Keratinocyte (primary cell): Measurements from ENCODE around the gene GRAPL. TPM values are rescaled to one million over a fixed set of nuclear protein-coding genes. Genes with fewer than 3 reads are reported as not detected.
"Not testable (repeated sequence)": the region's sequence is repeated elsewhere in the genome, so short reads cannot be mapped to it uniquely, and the experiment has no call there.

Source experiments
- DNase-seq: peaks from one replicate; pipeline ENCODE4 v3.0.0-alpha.2; 2011; ENCODE audit warnings: low read depth, missing footprints, low spot score
- FAIRE-seq: peaks from 2 replicates; lab custom pipeline; 2011; peaks lifted over from hg19 to GRCh38; lab: Jason Lieb, UNC
- H2AFZ ChIP-seq: 2 replicates; pipeline ENCODE4 v1.6.0; 2012; ENCODE audit warnings: low read length, control low read depth, inconsistent platforms; ENCODE audit not compliant: control insufficient read depth
- H3K27ac ChIP-seq: 2 replicates; pipeline ENCODE4 v1.5.1; 2011; ENCODE audit warnings: low read length; ENCODE audit not compliant: control insufficient read depth, insufficient read depth
- H3K27me3 ChIP-seq: 3 replicates; pipeline ENCODE4 v1.6.0; 2011; ENCODE audit warnings: low read length; ENCODE audit not compliant: control insufficient read depth, insufficient read depth; ENCODE audit errors: extremely low read depth
- H3K36me3 ChIP-seq, 2 experiments: 2 replicates in 1 of 2; 3 replicates in 1 of 2; pipeline ENCODE4 v1.5.1; 2011; ENCODE audit warnings: low read length in 2 of 2, mild to moderate bottlenecking in 1 of 2; ENCODE audit not compliant: control insufficient read depth in 2 of 2, insufficient read depth in 2 of 2; ENCODE audit errors: extremely low read depth in 1 of 2
- H3K4me1 ChIP-seq: 3 replicates; pipeline ENCODE4 v1.5.1; 2011; ENCODE audit warnings: low read length; ENCODE audit not compliant: control insufficient read depth, insufficient read depth; ENCODE audit errors: extremely low read depth
- H3K4me2 ChIP-seq: 3 replicates; pipeline ENCODE4 v1.6.0; 2011; ENCODE audit warnings: low read depth, low read length; ENCODE audit not compliant: control insufficient read depth, insufficient read depth; ENCODE audit errors: extremely low read depth
- H3K4me3 ChIP-seq, 3 experiments: fragments of 200-600 bp in 1 of 3; sonication (generic) in 1 of 3; 2 replicates in 2 of 3; 3 replicates in 1 of 3; pipeline ENCODE4 v1.5.1; 2011 to 2016; ENCODE audit warnings: low read length in 3 of 3, mild to moderate bottlenecking in 3 of 3, control low read depth in 2 of 3, inconsistent platforms in 1 of 3, low read depth in 1 of 3, mixed read lengths in 1 of 3, mixed run types in 1 of 3, moderate library complexity in 1 of 3; ENCODE audit not compliant: control insufficient read depth in 2 of 3, insufficient read depth in 2 of 3; ENCODE audit errors: extremely low read depth in 1 of 3
- H3K79me2 ChIP-seq: 2 replicates; pipeline ENCODE4 v1.6.0; 2012; ENCODE audit warnings: low read length; ENCODE audit not compliant: control insufficient read depth, insufficient read depth
- H3K9ac ChIP-seq: 3 replicates; pipeline ENCODE4 v1.6.0; 2011; ENCODE audit warnings: low read length; ENCODE audit not compliant: control insufficient read depth, insufficient read depth; ENCODE audit errors: extremely low read depth
- H3K9me1 ChIP-seq: 3 replicates; pipeline ENCODE4 v1.6.0; 2011; ENCODE audit warnings: low read length; ENCODE audit not compliant: control insufficient read depth, insufficient read depth; ENCODE audit errors: extremely low read depth
- H3K9me3 ChIP-seq: 2 replicates; pipeline ENCODE4 v1.5.1; 2012; ENCODE audit warnings: low read depth, low read length; ENCODE audit not compliant: control insufficient read depth
- H4K20me1 ChIP-seq: 3 replicates; pipeline ENCODE4 v1.6.0; 2011; ENCODE audit warnings: low read length; ENCODE audit not compliant: control insufficient read depth, insufficient read depth; ENCODE audit errors: extremely low read depth
- dilution Hi-C: fragments of 300-500 bp; cut with MboI; formaldehyde crosslinking; loops from one replicate; pipeline ENCODE4 v1.7.0; 2020; ENCODE audit warnings: low sequenced_read_pairs; ENCODE audit not compliant: extremely low pct_ligation_motif_present
- polyA plus RNA-seq, 5 experiments: library from polyadenylated mRNA; depleted of rRNA in 3 of 5; stranded (reverse) in 3 of 5; stranded (forward) in 1 of 5; unstranded in 1 of 5; fragments of >200 nt; gene quantifications; 1 replicate in 1 of 5; 2 replicates in 3 of 5; 3 replicates in 1 of 5; pipeline versions ENCODE4 v1.2.1 to v1.2.3, GENCODE V29; 2011 to 2012; ENCODE audit warnings: missing spikeins in 2 of 5, low read depth in 1 of 5, low replicate concordance in 1 of 5

GRAPL gene
- polyA plus RNA-seq, 1 donor (not counting 4 experiments of a cell fraction or from before 2014, with no cell fraction given) = not detected

- H3K79me2 ChIP-seq, H3K36me3 ChIP-seq, H3K27ac ChIP-seq, H4K20me1 ChIP-seq, dilution Hi-C loops, H2AFZ ChIP-seq, H3K4me2 ChIP-seq, H3K9me3 ChIP-seq, H3K27me3 ChIP-seq, H3K9me1 ChIP-seq, H3K9ac ChIP-seq, H3K4me3 ChIP-seq, FAIRE-seq, DNase-seq, H3K4me1 ChIP-seq: not testable (repeated sequence)
These were observed 69.2 kb downstream of the GRAPL start for GRCh38 chr17:19196382-19197204.

DNA sequence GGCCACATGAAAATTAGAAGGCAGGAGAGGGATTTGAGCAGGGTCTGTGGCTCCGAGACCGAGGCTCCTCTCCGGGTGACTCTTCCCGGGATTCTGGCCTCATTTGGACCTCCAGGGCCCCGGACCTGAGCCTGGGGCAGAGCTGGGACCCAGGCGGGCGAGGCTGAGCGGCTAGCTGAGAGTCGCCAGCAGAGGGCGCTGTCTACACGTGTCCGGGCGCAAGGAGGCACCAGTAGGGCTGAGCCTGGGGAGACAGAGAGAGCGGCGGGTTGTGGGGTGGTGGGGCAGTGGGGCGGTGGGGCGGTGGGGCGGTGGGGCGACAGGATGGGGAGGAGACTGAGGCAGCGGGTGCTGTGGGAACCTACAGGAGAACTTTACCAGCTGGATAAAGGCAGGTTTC lies 75.1 kb downstream of the GRAPL start:
- H3K9me3 ChIP-seq, H3K4me1 ChIP-seq, H2AFZ ChIP-seq, dilution Hi-C loops, H3K27me3 ChIP-seq, FAIRE-seq, H3K9ac ChIP-seq, H4K20me1 ChIP-seq, DNase-seq, H3K4me3 ChIP-seq, H3K27ac ChIP-seq, H3K9me1 ChIP-seq, H3K36me3 ChIP-seq, H3K4me2 ChIP-seq, H3K79me2 ChIP-seq: not testable (repeated sequence)

DNA sequence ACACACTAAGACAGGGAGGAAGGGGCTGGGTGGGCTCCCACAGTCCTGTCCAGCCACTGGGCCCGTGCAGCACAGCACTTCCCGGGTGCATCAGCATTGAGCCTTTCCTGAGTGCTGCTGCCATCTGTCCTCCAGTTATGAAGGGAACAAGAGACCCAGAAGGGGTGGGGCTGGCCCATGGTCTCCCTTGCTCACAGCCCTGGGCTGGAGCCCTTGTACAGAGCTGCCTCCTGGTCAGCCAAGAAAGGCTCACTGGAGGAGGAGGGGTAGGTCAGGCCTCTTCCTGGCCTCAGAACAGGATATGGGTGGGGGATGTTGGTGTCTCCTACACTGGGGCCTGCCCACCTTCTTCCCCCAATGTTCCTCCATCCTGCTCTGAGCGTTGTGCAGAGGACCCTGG lies 76.0 kb downstream of the GRAPL start:
- DNase-seq, dilution Hi-C loops, H3K36me3 ChIP-seq, H3K9ac ChIP-seq, H4K20me1 ChIP-seq, H3K9me1 ChIP-seq, FAIRE-seq, H3K27ac ChIP-seq, H3K9me3 ChIP-seq, H3K4me2 ChIP-seq, H2AFZ ChIP-seq, H3K79me2 ChIP-seq, H3K4me1 ChIP-seq, H3K4me3 ChIP-seq, H3K27me3 ChIP-seq: not testable (repeated sequence)

Other genes starting within 250 kb of the GRAPL start
- 0.02 to 0.04 TPM in 2 of 3 replicates, not detected in the other for gene SLC5A10, start 175.4 kb upstream of the GRAPL start, polyA plus RNA-seq
- 23.2 to 29.8 TPM (median 23.7 TPM) in 3 replicates for gene FAM83G, start 122.8 kb upstream of the GRAPL start, polyA plus RNA-seq
- gene GRAP, start 80.6 kb upstream of the GRAPL start, polyA plus RNA-seq = 0.02 to 0.05 TPM (median 0.03 TPM) in 3 replicates
- gene EPN2, start 109.8 kb downstream of the GRAPL start, polyA plus RNA-seq = 21.9 to 34.3 TPM (median 30.2 TPM) in 3 replicates
- 27.1 to 31.7 TPM (median 30.3 TPM) in 3 replicates for gene B9D1, start 235.1 kb downstream of the GRAPL start, polyA plus RNA-seq